GM10248 (cell line): ENCODE measurements around the gene MTERF1.

Experiments used
- CTCF ChIA-PET: fragments of 300-600 bp; sonication (Branson Sonifier 250); formaldehyde crosslinking; extraction: SDS; loops from one replicate; lab custom pipeline; 2021; ENCODE audit warnings: antibody characterized with exemption; lab: Yijun Ruan, JAX
- POLR2A ChIA-PET: fragments of 350-650 bp; sonication (Branson Sonifier 250); formaldehyde crosslinking; extraction: SDS; loops from one replicate; lab custom pipeline; 2020; ENCODE audit warnings: antibody characterized with exemption; lab: Yijun Ruan, JAX
- DNase-seq: peaks from one replicate; pipeline ENCODE4 v3.0.0; 2012; ENCODE audit errors: extremely low spot score
- CTCF ChIP-seq: IDR thresholded peaks from 2 replicates; pipeline ENCODE4 v1.5.1; 2012; ENCODE audit warnings: mild to moderate bottlenecking, low read depth; ENCODE audit errors: extremely low read depth, missing control alignments, control extremely low read depth

Gene MTERF1

GRCh38 chr7:91824201-91824600, 56.3 kb downstream of the MTERF1 start:
- ChIA-PET CTCF (interaction anchor here (1.2 to 2.8 kb wide), 3 partner anchors 11 to 20 kb away, joined by 3 to 8 read pairs (median 4); no protein-coding TSS in a partner anchor), POLR2A (no interaction called here)
- TF ChIP-seq CTCF, result no peak
- DNase-seq, result no peak
